GM10847 (cell line): ENCODE data around the gene KCNH3.

Experiments
- POLR2A ChIP-seq: IDR thresholded peaks from 2 replicates; pipeline ENCODE4 v1.6.1; 2011; ENCODE audit not compliant: insufficient read length; ENCODE audit errors: extremely low read depth

Gene KCNH3, protein sequence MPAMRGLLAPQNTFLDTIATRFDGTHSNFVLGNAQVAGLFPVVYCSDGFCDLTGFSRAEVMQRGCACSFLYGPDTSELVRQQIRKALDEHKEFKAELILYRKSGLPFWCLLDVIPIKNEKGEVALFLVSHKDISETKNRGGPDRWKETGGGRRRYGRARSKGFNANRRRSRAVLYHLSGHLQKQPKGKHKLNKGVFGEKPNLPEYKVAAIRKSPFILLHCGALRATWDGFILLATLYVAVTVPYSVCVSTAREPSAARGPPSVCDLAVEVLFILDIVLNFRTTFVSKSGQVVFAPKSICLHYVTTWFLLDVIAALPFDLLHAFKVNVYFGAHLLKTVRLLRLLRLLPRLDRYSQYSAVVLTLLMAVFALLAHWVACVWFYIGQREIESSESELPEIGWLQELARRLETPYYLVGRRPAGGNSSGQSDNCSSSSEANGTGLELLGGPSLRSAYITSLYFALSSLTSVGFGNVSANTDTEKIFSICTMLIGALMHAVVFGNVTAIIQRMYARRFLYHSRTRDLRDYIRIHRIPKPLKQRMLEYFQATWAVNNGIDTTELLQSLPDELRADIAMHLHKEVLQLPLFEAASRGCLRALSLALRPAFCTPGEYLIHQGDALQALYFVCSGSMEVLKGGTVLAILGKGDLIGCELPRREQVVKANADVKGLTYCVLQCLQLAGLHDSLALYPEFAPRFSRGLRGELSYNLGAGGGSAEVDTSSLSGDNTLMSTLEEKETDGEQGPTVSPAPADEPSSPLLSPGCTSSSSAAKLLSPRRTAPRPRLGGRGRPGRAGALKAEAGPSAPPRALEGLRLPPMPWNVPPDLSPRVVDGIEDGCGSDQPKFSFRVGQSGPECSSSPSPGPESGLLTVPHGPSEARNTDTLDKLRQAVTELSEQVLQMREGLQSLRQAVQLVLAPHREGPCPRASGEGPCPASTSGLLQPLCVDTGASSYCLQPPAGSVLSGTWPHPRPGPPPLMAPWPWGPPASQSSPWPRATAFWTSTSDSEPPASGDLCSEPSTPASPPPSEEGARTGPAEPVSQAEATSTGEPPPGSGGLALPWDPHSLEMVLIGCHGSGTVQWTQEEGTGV

DNA sequence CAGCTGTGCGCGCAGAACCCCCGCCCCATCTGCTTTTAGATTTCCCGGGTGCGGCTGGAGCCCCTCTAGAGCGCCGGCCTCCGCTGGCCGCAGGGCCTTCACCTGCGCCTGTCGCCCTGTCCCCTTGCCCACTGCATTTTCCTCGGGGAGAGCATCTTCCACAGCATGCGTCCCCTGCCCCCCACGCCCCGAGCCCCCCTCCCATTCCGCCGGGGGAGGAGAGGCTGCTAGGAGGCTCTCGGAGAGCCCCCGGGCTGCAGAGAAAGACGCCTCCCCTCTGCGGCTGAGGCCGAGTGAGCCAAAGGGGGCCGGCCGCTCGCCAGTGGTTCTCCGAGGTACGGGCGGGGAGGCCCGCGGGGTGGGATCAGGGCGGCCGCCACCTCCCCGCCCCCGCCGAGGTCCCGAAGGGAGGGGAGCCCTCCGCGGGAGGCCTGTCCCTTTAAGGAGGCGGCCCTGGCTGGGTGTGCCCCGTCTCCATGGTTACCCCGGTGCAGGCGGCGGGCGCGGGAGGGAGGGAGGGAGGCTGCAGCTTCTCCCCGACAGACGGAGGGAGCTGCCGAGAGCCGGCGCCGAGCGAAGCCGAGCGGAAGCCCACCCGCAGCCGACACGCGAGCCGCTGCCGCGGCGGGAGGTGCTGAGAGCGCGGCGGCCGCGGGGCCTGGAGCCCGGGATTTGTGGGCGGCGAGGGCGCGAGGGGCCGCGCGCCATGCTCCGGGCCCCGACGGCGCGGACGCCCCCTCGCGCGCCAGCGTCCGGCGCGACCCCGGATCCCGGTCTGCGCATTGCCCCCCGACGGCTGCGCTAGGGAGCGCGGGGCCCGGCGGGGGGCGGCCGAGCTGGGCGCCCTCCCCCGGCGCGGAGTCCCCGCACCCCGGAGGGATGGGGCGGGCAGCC is at the start of gene KCNH3:
Gene KCNH3, plus strand, starts transcription at position 521 of the 894 bp plus-strand sequence. CDS start 387 bp downstream, outside the sequence.
- no peak for TF ChIP-seq POLR2A

DNA sequence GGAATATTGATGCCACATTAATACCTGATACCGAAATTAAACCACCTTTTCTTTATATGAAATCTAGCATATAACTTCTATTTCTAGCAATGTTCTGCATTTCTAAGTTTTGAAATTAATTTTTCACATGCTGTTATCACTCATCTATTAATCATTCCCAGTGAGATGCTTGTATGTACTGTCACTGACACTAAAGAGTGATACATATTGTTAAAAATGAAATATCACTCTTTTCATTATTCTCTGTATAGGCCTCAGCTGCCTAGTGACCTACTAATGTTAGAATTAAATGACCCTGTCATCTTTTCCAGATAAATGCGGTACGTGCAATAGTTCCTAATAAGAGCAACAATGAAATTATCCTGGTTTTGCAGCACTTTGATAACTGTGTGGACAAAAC is 49.7 kb upstream of the KCNH3 start:
- TF ChIP-seq POLR2A: no peak

DNA sequence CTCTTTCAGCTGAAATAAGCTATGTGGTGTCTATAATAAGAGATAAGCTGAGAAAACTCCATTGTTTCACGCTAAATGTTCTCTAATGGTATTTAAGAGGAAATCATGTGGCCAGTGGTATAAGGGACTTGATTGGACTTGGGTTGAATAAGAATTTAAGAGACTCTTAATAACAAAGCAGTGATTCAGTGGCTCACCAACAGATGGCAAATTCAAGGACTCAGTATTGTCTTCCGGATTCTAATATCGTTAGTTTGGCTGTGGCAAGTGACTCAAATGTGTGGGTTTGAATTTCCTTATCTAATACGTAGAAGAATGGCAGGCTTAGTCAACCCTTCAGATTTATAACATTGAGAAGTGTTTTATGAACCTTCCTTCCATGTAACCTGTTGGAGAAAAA is 49.1 kb upstream of the KCNH3 start:
- TF ChIP-seq POLR2A: no peak

DNA sequence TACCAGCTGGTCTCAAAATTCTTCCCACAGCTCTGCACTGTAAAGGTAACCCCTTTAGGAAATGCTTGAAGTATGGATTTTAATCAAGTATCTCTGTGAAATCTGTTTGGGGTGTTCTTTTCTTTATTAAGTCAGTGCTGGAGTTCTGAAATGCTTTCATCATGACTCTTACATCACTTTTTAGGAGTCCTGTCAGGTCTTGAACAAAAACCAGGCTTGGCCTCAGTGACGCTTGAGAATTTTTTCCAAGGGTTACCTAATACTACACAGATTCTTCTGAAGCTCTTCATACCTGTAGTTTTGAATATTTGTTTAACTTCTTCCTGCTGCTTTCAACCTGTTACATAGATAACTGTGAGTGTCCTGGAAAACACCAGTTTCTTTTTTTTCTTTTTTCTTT is 47.0 kb upstream of the KCNH3 start:
- TF ChIP-seq POLR2A: no peak

DNA sequence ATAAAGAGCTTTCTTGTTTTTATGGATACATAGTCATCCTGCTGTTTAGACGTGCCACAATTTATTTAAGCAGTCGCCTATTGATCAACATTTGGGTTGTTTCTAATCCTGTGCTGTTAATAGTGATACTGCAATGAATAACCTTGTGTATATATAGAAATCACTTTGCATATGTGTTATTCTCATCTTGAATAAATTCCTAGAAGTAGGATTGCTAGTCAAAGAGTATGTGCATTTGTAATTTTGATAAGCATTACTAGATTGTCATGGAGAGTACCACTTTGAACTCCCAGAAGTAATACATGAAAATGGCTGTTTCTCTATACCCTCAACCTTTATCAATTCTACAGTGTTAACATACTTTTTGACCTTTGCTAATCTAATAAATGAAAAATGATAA is 44.9 kb upstream of the KCNH3 start:
- TF ChIP-seq POLR2A: no peak

DNA sequence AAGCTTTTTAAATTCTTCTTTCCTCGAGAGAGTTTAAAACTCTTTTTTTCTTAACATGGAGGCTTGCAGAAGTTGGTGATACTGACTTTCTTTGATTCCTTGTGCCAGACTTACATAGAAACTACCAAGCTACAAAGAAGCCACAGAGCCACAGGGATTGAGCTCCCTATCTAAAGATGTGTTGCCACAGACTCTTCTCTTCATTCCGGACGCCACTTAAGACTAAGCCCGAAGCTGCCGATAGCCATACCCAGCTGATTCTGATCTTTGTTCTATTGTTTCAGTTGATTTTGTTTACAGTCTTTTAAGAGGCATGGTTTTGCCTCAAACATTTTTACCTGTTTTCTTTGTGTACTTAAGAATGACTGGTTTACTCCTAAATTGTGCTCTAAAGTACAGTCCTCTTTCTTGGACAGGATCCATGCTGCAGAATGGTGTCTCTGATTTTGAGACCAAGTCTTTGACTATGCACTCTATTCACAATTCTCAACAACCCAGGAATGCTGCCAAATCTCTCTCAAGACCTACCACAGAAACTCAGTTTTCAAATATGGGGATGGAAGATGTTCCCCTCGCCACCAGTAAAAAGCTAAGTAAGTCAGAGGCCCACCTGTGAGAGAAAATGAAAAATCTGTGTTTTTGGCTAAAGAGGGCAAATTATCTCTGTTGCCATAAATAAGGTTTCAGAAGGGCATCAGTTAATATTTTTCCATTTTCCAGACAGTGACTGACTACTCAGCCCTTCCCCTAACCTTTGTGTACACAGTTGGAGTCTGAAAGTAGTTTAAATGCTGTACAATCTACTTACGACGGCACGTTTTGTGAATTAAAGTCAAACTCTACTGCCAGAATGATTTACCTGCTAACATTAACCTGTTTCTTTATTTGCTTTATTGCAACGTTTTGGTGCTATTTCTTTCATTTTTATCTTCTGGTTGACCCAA is 42.1 kb upstream of the KCNH3 start:
- no peak for TF ChIP-seq POLR2A

DNA sequence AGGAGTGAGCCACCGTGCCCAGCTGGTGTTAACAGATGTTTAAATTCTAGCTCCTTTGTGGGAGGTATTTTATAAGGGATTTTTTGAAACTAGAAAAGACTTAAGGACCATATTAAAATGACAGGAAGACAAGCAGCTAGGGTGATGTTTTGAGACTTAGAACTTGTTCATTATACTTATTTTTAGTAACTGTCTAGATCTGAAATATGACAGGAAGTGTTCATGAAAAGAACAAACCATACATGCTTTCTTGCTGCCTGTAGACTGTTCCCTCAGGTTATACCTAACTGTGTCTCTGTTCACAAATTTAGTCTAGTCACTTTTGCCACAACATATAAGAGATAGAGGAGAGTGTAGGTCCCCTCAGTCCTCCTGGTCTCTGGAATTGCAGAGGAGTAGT is 36.9 kb upstream of the KCNH3 start:
- TF ChIP-seq POLR2A: no peak

DNA sequence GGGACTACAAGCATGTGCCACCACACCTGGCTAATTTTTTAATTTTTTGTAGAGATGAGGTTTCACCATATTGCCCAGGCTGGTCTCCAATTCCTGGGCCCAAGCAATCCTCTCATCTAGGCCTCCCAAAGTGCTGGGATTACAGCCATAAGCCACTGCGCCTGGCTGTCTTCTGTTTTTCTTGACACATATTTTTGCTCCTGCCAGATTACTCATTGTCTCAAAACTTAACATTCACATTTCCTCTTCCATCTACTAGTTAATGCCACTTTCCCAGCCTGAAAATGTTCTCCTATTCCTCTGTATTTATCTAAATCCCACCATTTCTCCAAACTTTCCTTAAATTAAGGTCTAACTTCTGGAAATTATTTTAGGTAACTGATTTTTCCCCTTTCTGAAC is 36.2 kb upstream of the KCNH3 start:
- no peak for TF ChIP-seq POLR2A

DNA sequence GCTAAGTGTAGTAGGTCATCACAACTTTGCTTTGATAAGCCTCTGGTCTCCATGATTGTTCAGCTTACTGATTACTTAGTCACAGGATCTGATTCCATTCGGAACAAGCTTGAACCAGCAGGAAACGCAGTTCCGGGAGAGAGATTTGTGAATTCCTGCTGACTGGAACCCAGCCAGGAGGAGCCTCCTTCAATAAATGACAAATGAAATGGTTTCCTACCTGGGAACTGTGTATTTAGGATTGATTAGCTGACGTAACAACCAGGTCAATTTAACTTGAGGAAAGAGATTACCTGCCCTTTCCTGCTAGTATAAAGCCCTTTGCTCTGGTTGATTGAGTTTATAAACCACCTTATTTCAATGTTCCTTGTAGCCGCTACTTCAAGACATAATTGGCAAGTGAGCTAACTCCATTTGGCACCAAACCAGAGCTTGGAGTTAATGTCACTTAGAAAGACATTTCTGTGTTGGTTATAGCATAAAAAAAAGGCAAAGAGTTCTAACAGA is 35.1 kb upstream of the KCNH3 start:
- TF ChIP-seq POLR2A: no peak

DNA sequence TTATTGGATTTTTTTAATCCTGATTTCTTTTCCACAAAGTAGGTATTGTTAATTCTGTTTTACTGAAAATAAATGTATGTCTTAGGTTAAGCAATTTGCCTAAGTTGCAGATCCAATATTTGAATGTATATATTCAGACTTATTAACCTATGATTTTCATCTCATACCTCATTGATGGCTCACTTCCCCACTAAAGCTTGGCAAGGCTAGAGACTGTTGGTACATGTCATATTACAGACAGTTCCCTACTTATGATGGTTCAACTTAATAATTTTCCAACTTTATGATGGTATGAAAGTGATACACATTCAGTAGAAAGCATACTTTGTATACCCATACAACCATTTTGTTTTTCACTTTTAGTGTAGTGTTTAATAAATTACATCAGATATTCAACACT is 33.2 kb upstream of the KCNH3 start:
- no peak for TF ChIP-seq POLR2A

DNA sequence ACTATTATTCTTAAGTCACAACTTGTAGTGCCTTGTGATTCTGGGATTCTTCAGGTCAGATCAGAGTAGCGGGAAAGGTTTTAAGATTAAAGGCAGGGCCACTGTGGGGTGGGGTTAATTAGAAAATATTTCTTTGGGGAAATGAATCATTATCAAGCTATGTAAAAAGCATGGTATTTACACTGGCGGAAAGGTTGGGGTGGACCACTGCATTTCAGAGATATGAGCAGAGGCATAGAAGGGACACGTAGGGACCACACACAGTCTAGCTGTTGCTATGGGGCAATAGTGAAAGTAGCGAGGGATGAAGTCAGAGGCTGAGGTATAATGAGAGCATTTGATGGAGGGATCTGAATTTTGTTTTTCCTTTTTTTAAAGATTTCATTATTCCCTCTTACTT is 31.7 kb upstream of the KCNH3 start:
- no peak for TF ChIP-seq POLR2A

DNA sequence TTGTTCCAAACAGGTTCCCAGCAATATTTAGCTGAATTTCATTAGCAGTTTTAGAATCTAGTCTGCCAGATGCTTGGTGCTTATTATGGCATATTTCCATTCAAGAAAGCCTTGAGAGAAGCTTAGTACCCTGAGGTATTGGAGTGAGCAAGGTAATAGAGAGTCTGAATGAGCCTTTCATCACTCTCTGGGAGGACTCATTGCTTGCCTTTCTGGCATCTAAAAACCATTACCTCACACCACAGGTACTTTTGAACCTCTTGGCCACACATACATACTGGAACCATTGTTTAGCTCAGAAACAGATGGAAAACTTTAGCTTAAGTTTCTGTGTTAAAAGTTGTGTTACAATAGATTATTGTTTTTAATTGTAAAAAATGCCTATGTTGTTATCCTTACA is 27.4 kb upstream of the KCNH3 start:
- no peak for TF ChIP-seq POLR2A

DNA sequence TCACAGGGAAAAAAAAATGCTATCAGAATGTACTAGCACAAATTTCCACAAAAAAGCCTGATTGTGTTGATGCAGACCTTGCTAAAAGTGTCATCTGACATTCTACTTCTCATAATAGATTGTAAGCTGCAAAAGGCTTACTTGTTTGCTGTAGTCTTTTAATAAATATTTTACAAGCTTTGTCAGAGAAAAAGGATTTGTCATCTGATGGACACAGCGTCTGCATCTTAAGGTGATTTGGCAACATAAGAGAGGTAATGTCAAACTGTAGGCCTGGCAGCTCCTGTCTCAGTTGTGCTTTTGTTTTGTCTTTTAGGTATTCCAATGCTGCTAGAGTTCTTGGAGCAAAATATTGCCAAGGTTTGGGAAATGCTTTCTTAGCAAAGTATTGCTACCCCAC is 26.3 kb upstream of the KCNH3 start:
- no peak for TF ChIP-seq POLR2A

DNA sequence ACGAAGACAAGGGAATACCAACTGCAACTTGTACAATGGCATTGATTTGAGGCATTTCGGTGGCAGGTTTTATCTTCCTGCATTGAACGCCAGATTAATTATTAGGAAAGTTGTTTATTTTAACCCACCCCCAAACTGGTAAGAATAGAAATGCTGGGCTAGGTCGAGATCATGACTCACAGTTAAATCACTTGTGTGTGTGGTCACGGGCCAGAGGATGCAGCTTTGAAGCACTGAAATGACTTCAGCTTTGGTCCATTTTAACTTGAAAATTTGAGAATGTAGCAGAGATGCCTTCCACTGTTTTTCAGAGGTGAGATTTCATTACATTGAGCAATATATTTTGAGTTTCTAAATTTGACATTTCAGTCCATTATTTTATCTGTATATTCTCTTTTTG is 23.6 kb upstream of the KCNH3 start:
- no peak for TF ChIP-seq POLR2A
